Measurements from ENCODE around the gene HNF1B. TPM values are rescaled to one million over a fixed set of nuclear protein-coding genes. Genes with fewer than 3 reads are reported as not detected.

HNF1B gene
- total RNA-seq, 1 donor from 2014 or later = not detected

- no peak for TF ChIP-seq CTCF (IDR thresholded peaks at IDR 0.05; ENCODE audit: insufficient read depth, low read length, severe bottlenecking)
- no peaks in the 10 kb centered on the region for H3K36me3 ChIP-seq (ENCODE audit: control insufficient read depth, insufficient read depth, low read length)
- no peak for FAIRE-seq
Observed at GRCh38 chr17:37664214-37664613, 80.6 kb downstream of the HNF1B start.

GRCh38 chr17:37662353-37662752, 82.5 kb downstream of the HNF1B start:
- H3K27me3 ChIP-seq (ENCODE audit: control insufficient read depth, insufficient read depth, low read length) = no peaks in the 10 kb centered on the region
- no peak for FAIRE-seq
- no peak for DNase-seq (ENCODE audit: low read depth)
- H3K4me3 ChIP-seq (ENCODE audit: low read depth, low read length) = no peak overlapping the region
- TF ChIP-seq CTCF (IDR thresholded peaks at IDR 0.05; ENCODE audit: insufficient read depth, low read length, severe bottlenecking) = no peak
- H3K36me3 ChIP-seq (ENCODE audit: control insufficient read depth, insufficient read depth, low read length) = no peaks in the 10 kb centered on the region

More at GRCh38 chr17:37664214-37664613, 80.6 kb downstream of the HNF1B start:
- no peak overlapping the region for H3K4me3 ChIP-seq (ENCODE audit: low read depth, low read length)
- no peaks in the 10 kb centered on the region for H3K27me3 ChIP-seq (ENCODE audit: control insufficient read depth, insufficient read depth, low read length)
- DNase-seq (ENCODE audit: low read depth) = no peak

GRCh38 chr17:37661400-37662014, 83.4 kb downstream of the HNF1B start:
- TF ChIP-seq CTCF (IDR thresholded peaks at IDR 0.05; ENCODE audit: insufficient read depth, low read length, severe bottlenecking) = no peak
- Histone ChIP-seq H3K27me3 (ENCODE audit: control insufficient read depth, insufficient read depth, low read length) (no peaks in the 10 kb centered on the region), H3K36me3 (ENCODE audit: control insufficient read depth, insufficient read depth, low read length) (no peaks in the 10 kb centered on the region), H3K4me3 (ENCODE audit: low read depth, low read length) (no peak overlapping the region)
- FAIRE-seq = no peak
- DNase-seq (ENCODE audit: low read depth) = no peak

GRCh38 chr17:37659925-37660324, 84.9 kb downstream of the HNF1B start:
- no peak for TF ChIP-seq CTCF (IDR thresholded peaks at IDR 0.05; ENCODE audit: insufficient read depth, low read length, severe bottlenecking)
- Histone ChIP-seq H3K27me3 (ENCODE audit: control insufficient read depth, insufficient read depth, low read length) (no peaks in the 10 kb centered on the region), H3K36me3 (ENCODE audit: control insufficient read depth, insufficient read depth, low read length) (no peaks in the 10 kb centered on the region), H3K4me3 (ENCODE audit: low read depth, low read length) (no peak overlapping the region)
- FAIRE-seq (no peak), DNase-seq (ENCODE audit: low read depth) (no peak)

GRCh38 chr17:37657202-37657601, 87.7 kb downstream of the HNF1B start:
- no peak for FAIRE-seq
- TF ChIP-seq CTCF (IDR thresholded peaks at IDR 0.05; ENCODE audit: insufficient read depth, low read length, severe bottlenecking) = no peak

GRCh38 chr17:37651849-37652248, 93.0 kb downstream of the HNF1B start:
- no peaks in the 10 kb centered on the region for H3K27me3 ChIP-seq (ENCODE audit: control insufficient read depth, insufficient read depth, low read length)
- no peak for TF ChIP-seq CTCF (IDR thresholded peaks at IDR 0.05; ENCODE audit: insufficient read depth, low read length, severe bottlenecking)
- FAIRE-seq = no peak
- H3K4me3 ChIP-seq (ENCODE audit: low read depth, low read length) = no peak overlapping the region
- no peak for DNase-seq (ENCODE audit: low read depth)
- H3K36me3 ChIP-seq (ENCODE audit: control insufficient read depth, insufficient read depth, low read length) = no peaks in the 10 kb centered on the region

More at GRCh38 chr17:37657202-37657601, 87.7 kb downstream of the HNF1B start:
- DNase-seq (ENCODE audit: low read depth) = no peak
- no peaks in the 10 kb centered on the region for H3K27me3 ChIP-seq (ENCODE audit: control insufficient read depth, insufficient read depth, low read length)
- no peaks in the 10 kb centered on the region for H3K36me3 ChIP-seq (ENCODE audit: control insufficient read depth, insufficient read depth, low read length)
- H3K4me3 ChIP-seq (ENCODE audit: low read depth, low read length) = no peak overlapping the region
